HCT116 (cell line): ENCODE measurements around the gene PMF1.

Experiments used
- ATF3 ChIP-seq: IDR thresholded peaks from 2 replicates; pipeline ENCODE4 v1.6.1; 2012
- CTCF ChIP-seq, 3 experiments: fragments of 200-600 bp in 1 of 3; sonication (generic) in 1 of 3; IDR thresholded peaks in 2 of 3; conservative IDR thresholded peaks in 1 of 3; 2 replicates each; pipeline ENCODE4 v1.5.1; 2012 to 2017; ENCODE audit warnings: low read depth in 2 of 3, low read length in 2 of 3, antibody characterized with exemption in 1 of 3, borderline replicate concordance in 1 of 3, control low read depth in 1 of 3, mild to moderate bottlenecking in 1 of 3, mixed read lengths in 1 of 3, mixed run types in 1 of 3, moderate library complexity in 1 of 3; ENCODE audit not compliant: insufficient read depth in 1 of 3
- EGR1 ChIP-seq: IDR thresholded peaks from 2 replicates; pipeline ENCODE4 v1.6.1; 2012; ENCODE audit warnings: low read depth
- EZH2phosphoT487 ChIP-seq: fragments of 200-600 bp; IDR thresholded peaks from 2 replicates; pipeline ENCODE4 v1.6.1; 2018; ENCODE audit warnings: antibody characterized with exemption, borderline replicate concordance
- MAX ChIP-seq: IDR thresholded peaks from 2 replicates; pipeline ENCODE4 v1.6.1; 2012
- POLR2A ChIP-seq: IDR thresholded peaks from 2 replicates; pipeline ENCODE4 v1.7.0; 2011; ENCODE audit warnings: borderline replicate concordance; ENCODE audit not compliant: insufficient read depth, insufficient read length; ENCODE audit errors: extremely low read depth
- POLR2AphosphoS5 ChIP-seq: IDR thresholded peaks from 2 replicates; pipeline ENCODE4 v1.6.1; 2011; ENCODE audit warnings: mild to moderate bottlenecking, low read depth, low read length, moderate library complexity
- REST ChIP-seq: IDR thresholded peaks from 2 replicates; pipeline ENCODE4 v1.6.1; 2012; ENCODE audit warnings: low read depth
- SIN3A ChIP-seq: IDR thresholded peaks from 2 replicates; pipeline ENCODE4 v1.6.1; 2012; ENCODE audit warnings: low read depth
- SRF ChIP-seq: IDR thresholded peaks from 2 replicates; pipeline ENCODE4 v1.6.1; 2012; ENCODE audit warnings: low read depth
- ZBTB33 ChIP-seq: IDR thresholded peaks from 2 replicates; pipeline ENCODE4 v1.6.1; 2011; ENCODE audit warnings: mild to moderate bottlenecking, low read length, moderate library complexity; ENCODE audit not compliant: insufficient replicate concordance; ENCODE audit errors: extremely low read depth

GRCh38 chr1:156200044-156200443, 12.8 kb upstream of the PMF1 start:
- TF ChIP-seq CTCF (IDR thresholded peaks at IDR 0.05 in 2 of 3, conservative IDR thresholded peaks at IDR 0.05 in 1 of 3; ENCODE audit: borderline replicate concordance in 1 of 3, insufficient read depth in 1 of 3, low read depth in 2 of 3, low read length in 2 of 3) (no peak), MAX (no peak), EGR1 (no peak), POLR2A (no peak), POLR2AphosphoS5 (no peak), REST (no peak), ATF3 (no peak), EZH2phosphoT487 (no peak), SIN3A (no peak), SRF (no peak), ZBTB33 (no peak)
